Inferior parietal cortex (tissue), 1 donor: ENCODE measurements around the gene GBA2.

Source experiments
- DNase-seq: peaks from one replicate; pipeline ENCODE4 v3.0.0-alpha.2; 2016; ENCODE audit errors: extremely low spot score

GBA2 gene

DNA sequence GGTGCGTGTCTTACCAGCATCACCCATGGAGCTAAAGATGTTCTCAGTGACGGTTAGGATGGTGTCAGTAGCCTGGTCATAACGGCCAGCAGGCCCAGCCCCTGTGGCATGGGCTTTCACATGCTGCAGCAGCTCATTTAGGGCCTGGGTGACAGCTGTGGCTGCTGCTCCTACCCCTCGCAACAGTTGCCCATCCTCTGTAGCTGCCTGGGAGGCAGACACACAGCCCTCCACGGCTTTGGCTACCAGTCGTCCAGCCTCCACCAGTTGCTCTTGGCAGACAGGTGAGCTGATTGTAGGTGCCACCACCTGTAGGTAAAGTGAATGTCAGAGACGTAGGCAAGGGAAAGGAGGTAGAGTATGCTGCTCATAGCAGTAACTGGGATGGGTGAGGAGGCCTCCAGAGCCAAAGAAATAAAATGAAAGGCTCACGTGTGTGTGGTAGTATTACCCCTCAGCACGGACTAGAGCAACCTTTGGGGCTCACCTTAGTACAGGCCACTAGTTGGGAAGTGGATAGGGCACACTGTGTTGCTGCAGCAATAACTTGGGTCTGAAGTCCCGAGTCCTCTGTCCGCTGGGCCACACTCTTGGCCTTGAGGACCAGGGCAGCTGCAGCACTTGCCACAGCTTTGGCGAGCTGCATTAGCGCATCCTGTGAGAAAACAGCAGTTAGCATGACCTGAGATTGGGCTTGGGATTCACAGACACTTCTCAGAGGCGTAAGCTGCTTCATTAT is 31.7 kb downstream of the GBA2 start:
- DNase-seq, result no peak

- DNase-seq, result no peak
Measured at GRCh38 chr9:35716230-35716629, 32.8 kb downstream of the GBA2 start.

DNA sequence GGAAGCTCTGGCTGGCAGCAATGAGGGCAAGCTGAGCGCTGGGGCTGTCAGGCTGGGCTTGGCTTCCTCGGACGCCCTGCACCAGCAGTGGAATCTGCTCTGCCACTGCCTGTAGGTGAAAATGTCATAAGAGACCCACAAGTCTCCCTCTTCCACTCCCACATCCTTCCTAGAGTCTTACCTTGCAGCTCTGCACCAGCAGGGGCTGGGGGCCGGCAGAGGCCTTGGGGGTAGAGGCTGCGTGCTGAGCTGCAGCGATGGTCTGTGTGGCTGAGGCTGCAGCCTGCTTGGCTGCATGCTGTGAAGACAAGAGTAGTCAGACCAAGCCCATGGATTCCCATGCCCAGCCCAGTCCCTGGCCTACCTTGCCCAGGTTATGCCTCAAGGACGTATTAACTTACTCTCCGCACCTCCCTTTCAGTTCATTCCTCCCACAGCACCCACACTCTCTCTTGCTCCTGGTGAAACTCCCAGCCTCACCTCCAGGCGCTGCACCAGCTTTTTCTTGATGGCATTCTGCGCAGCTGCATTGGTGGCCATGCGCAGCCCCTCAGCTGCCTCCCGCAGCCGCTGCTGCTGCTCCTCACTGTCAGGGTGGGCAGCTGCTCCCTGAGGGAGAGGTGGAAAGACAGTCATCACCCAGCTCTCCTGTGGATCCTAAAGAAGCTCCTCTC is 34.3 kb downstream of the GBA2 start:
- DNase-seq, result no peak

GRCh38 chr9:35714123-35714522 is 34.9 kb downstream of the GBA2 start:
- no peak for DNase-seq

- no peak for DNase-seq
Measured at GRCh38 chr9:35713578-35713977, 35.5 kb downstream of the GBA2 start.

GRCh38 chr9:35712762-35713400 is 36.1 kb downstream of the GBA2 start:
- no peak for DNase-seq

- no peak for DNase-seq
Measured at GRCh38 chr9:35711501-35712428, 37.3 kb downstream of the GBA2 start.

DNA sequence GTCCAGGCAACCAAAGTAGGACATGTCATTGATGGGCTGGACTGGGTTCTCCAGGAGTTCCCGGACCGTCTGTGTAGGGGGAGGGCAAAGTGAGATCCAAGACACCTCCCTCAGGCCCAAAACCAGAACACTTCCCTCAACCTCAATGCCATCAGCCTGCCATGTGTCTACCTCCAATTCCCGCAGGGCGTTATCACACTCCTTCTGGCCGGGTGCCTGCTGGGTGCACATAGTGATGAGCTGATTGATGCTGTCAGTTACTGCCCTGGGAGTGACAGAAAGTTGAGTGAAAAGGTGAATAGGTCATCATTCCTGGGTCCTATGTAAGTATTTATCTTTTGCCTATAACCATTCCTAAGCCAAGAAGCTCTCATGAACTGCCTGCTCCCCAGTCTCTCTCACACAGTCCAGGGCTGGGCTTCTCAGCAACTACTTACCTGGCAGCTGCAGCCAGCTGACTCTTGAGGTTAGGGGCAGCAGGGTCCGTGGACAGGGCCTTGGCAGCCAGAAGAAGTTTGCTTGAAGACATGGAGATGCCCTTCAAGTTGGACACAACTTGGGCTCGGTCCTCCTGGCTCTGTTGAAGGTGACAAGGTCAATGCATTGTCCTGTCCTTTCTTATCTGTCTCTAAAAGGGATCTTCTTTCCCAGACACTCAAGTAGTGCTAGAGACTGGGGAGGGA is 38.1 kb downstream of the GBA2 start:
- DNase-seq, result no peak

DNA sequence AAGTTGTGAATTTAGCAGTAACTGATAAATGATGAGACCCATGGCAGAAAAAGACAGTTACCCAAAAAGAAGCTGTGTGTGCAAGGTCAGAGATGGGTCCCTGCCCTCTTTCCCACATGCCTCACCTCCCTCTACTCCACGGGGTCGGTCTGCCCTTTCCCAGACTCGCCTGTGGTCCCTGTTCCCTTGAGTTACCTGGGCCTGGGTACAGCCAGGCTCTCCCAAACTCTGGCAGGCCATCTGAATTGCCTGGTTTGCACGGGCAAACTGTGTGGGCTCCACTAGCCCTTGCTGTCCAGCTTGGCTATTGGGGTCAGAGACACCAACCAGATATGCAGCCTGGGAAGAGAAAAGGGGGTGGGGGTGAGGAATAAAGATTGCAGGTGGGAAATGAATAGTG is 40.9 kb downstream of the GBA2 start:
- no peak for DNase-seq

DNA sequence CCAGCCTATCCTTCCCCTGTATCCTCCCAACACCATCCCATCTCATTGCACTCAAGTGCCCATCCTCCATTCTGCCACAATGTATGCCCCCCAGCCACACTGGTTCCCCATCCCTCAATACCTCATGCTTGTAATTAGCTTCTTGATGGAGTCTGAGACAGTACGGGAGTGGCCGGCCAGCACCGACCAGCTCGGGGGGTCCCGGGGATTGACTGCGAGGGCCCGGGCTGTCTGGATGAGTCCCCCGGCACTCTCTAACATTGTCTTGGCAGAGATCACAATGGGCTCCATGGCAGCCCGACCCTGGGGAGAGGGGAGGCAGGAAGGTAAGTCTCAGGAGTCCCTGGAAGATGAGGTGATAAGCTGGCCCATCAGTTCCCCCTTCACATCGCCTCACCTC is 42.1 kb downstream of the GBA2 start:
- no peak for DNase-seq

GRCh38 chr9:35705836-35706430 is 43.1 kb downstream of the GBA2 start:
- DNase-seq, result no peak

DNA sequence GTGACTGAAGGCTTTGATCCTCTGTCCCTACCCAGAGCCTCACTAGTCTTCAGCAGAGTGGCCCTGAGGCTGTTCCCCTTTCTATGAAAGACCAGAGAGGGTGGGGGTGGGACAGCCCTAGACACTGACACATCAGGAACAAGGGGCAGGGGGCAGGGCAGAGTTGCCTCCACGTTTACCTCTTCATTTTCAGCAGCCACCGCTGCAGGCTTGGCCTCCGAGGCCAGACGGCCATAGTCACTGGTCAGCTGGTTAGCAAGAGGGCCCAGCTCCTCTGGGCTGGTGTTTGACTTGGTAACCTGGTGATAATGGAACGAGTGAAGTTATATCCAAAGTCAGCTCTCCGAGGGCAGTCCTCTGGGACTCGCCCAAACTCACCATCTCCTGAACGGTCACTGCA is 43.7 kb downstream of the GBA2 start:
- no peak for DNase-seq

GRCh38 chr9:35703906-35704672 is 44.9 kb downstream of the GBA2 start:
- DNase-seq, result no peak

DNA sequence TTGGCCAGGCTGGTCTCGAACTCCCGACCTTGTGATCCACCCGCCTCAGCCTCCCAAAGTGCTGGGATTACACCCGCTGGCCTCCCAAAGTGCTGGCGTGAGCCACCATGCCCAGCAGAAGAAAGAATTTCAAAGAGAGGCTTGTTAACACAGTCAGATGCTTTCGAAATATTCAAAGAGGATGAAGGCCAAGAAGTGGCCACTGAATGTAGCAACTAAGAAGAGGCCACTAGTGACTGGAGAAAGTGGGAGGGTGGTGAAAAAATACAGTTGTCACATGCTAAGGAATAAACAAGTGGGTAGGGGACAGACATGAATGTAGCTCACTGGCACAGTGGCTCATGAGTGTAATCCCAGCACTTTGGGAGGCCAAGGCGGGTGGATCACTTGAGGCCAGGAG is 46.3 kb downstream of the GBA2 start:
- no peak for DNase-seq

GRCh38 chr9:35700942-35701341 is 48.1 kb downstream of the GBA2 start:
- DNase-seq, result no peak

DNA sequence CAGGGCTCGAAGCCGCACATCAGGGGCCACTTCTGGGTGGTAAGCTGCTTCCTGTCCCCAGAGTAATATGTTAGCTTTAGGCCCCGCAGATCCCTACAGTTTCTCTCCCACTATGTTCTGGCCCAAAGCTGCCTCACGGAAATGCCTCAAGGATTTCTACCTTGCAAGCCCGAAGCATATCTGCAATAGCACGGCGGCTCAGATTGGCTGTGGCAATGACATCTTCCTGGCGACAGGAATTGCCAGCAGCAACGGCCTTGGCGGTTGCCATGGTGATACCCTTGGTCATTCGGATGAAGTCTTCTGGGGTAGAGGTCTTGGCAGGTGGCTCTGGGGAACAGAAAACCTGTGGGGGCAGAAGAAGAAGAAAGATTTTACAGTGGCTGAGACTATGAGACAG is 49.0 kb downstream of the GBA2 start:
- no peak for DNase-seq

- no peak for DNase-seq
Measured at GRCh38 chr9:35698231-35698630, 50.8 kb downstream of the GBA2 start.

DNA sequence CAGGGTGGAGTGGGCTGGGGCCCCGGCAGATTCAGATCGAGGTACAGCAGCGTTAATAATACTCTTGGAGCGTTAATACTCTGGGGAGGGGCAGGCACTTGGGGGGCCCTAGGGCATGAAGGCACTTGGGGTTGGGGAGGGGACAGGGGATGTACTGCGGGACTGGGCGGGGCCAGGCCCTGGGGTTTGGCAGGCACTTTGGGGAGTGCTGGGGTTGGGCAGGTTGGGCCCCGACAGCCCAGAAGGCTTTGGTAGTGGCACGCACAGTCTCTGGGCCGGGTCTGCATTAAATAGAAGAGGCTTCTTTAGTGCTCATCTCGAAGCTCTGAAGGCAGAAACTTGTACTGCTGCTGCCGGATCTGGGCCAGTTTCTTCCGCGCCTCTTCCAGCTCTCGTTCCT is 51.5 kb downstream of the GBA2 start:
- no peak for DNase-seq

DNA sequence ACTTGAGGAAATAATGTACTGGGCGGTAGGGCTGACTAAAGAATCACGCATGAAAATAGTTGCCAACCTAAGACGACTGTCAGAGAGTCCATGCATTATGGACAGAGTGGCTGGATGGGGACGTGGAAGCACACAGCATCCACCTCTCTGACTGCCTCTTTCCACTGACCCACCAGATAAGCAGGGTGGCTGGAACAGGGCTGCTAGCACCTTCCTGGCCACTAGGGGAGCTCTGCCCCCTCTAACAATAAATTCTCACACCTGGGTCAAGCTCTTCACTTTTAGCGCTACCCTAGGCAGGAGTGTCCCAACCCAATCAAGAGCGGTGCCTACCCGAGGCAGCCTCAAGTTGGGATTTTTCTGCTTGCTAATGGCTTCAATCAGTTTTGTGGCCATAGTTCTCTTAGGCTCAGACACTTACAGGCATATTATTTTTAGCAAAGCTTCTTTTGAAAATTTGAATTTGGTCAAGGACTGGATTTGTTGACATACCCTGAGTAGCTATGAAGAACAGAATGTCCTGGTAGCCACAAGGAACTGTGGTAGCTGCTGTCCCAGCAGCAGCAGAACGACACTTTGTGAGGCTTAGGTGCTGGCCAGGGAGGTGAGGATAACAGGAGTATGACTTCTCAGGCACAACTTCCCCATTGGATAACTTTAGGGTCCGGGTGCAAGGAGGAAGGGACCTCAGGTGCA is 52.4 kb downstream of the GBA2 start:
- peak; percentile 45 for DNase-seq

DNA sequence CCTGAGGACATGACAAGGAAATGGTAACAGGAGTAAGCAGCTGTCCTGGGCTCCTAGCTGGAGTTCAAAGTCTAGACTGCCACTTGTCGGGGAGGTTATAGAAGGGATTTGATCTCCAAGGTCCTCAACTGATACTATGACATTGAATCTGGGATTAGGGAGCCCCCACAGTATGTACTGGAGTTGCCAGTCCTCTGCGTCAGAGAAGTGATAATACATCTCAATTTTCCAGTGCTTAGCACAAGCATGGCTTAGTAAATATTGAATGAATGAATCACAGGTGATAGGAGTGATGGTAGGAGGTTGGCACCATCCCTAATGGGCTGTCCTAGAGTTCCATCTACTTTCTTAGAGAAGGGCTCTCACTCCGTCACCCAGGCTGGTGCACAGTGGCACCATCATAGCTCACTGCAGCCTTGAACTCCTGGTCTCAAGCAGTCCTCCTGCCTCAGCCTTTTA is 53.1 kb downstream of the GBA2 start:
- DNase-seq, result no peak
